AG10803 (cell line): ENCODE results near the gene SIT1.
A peak's percentile ranks its signal among the peaks of the same experiment; 100 is the strongest.
"Not testable (repeated sequence)": the region's sequence is repeated elsewhere in the genome, so short reads cannot be mapped to it uniquely, and the experiment has no call there.

Experiments
- DNase-seq: peaks from one replicate; pipeline ENCODE4 v3.0.0; 2010; ENCODE audit warnings: low read depth
- H3K4me3 ChIP-seq: 2 replicates; pipeline ENCODE4 v1.5.1; 2011; ENCODE audit warnings: mild to moderate bottlenecking, low read length, control low read depth
- TF ChIP-seq, protein P1 (sequence below): conservative IDR thresholded peaks from 2 replicates; pipeline ENCODE4 v1.5.1; 2011; ENCODE audit warnings: mild to moderate bottlenecking, low read length, control low read depth, inconsistent platforms

The SIT1 gene

DNA sequence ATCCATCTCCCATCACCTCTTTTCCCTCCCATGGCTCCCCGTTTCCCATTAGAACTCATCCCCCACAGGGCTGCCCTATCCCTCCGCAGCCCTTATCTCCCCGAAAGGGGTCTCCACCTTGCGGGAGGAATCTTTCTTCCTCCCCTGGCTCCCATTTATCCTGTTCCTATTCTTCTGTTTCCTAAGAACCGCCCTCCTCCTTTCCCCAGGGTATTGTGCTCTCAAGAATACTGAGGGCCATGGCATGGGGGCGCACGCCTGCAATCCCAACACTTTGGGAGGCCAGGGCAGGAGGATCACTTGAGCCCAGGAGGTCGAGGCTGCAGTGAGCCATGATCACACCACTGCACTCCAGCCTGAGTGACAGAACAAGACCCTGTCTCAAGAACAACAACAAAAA is 33.2 kb downstream of the SIT1 start:
- TF ChIP-seq, protein P1, sequence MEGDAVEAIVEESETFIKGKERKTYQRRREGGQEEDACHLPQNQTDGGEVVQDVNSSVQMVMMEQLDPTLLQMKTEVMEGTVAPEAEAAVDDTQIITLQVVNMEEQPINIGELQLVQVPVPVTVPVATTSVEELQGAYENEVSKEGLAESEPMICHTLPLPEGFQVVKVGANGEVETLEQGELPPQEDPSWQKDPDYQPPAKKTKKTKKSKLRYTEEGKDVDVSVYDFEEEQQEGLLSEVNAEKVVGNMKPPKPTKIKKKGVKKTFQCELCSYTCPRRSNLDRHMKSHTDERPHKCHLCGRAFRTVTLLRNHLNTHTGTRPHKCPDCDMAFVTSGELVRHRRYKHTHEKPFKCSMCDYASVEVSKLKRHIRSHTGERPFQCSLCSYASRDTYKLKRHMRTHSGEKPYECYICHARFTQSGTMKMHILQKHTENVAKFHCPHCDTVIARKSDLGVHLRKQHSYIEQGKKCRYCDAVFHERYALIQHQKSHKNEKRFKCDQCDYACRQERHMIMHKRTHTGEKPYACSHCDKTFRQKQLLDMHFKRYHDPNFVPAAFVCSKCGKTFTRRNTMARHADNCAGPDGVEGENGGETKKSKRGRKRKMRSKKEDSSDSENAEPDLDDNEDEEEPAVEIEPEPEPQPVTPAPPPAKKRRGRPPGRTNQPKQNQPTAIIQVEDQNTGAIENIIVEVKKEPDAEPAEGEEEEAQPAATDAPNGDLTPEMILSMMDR, result no peak
- no peak overlapping the region for H3K4me3 ChIP-seq
- no peak for DNase-seq

DNA sequence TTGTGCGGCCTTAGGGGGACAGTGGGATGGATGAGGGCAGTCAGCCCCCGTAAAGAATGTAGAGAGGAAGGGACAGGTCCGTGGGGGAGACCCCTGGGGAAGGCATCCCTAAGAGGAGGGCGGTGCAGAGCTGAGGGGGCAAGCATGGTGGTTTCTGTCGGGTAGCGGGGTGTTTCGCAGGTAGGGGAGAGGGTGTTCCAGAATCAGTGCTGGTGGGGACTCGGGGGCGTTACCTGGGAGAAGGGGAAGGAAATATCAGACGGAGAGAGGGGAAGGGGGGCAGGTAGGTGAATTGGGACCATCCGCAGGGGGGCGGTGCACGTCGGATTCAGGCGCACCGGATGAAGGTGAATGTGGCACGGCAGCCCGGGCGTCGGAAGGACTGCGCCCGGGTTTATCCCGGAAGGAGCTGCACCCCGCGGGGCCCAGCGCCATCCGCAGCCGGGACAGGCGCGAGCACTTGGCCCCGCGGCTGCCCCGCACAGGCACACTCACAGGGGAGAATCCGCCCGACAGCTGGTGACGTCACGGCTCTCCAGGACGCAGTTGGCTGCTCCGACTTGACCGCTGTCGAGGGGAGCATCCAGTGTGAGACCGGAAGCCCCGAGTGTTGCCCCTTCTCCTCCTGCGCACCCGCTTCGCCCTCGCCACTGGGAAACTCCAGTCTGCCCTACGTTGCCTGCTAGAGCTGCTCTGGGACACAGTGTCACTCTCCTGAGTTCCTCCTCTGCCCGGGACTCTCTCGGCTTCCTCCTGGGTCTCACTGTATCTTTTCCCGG is 33.9 kb downstream of the SIT1 start:
- DNase-seq, result peak; percentile 50
- TF ChIP-seq, protein P1, result no peak
- peak overlapping the region; percentile 48 for H3K4me3 ChIP-seq

DNA sequence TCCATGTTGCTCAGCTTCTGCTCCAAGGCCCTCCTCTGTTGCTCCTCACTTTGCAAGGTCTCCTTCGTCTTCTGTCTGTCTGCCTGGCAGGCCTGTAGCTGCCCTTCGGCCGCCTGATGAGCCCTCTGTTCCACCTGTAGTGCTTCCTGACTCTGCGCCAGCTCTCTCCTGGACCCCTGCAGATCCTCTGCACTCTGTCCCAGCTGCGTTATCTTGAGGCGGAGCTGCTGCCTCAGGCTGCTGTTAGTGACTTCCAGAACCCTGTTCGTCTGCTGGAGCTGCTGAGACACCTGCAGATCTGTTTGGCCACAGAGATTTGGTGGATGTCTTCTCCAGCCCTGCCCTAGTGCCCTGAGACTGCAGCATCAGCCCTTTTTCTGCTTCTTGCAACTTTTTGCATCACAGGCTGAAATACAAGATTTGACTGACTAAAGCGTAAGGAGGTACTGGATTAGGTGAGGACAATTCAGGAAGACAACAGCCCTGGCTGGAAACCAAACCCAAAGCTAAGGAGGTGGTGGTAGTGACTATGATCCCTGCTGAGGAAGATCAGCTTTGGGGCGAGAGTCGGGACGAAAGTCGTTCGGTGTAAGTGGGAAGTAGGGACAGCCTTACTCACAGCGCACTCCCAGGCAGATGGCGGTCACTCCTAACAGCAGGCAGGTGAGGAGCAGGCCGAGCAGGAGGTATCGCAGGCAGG is 34.6 kb downstream of the SIT1 start:
- DNase-seq, result no peak
- H3K4me3 ChIP-seq, result no peak overlapping the region
- TF ChIP-seq, protein P1, result no peak

DNA sequence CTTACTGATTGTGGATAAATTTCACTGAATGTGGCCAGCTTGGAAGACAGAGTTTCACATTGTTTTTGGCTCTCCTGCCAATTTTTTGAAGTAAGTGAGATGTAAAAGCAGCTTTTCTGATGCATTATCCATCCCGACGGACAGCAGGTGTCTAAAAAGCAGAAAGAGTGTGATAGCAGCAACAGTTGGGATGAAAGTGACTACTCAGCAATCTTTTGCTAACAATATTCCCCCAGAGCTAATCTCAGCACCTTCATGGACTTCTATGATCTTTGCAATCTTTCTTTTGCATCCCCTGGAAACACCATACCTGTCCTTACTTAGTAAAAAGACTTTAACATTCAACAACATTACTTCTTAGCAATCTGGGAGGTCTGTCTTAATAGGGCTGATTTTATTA is 37.9 kb downstream of the SIT1 start:
- TF ChIP-seq, protein P1, result no peak
- no peak for DNase-seq
- H3K4me3 ChIP-seq, result no peak overlapping the region

DNA sequence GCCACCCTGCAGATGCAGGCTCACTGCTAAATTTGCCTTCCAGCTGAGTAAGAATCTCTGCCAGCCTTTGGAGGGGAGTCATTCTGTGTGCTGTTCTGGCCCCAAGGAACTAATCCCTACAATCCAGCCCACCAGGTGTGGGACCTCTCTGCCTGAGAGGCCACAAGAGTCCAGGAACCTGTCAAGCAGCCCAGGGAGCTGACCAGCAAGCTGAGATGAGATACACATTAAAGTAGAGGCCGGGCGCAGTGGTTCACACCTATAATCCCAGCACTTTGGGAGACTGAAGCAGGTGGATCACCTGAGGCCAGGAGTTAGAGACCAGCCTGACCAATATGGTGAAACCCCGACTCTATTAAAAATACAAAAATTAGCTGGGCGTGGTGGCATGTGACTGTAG is 38.7 kb downstream of the SIT1 start:
- H3K4me3 ChIP-seq, DNase-seq: not testable (repeated sequence)

DNA sequence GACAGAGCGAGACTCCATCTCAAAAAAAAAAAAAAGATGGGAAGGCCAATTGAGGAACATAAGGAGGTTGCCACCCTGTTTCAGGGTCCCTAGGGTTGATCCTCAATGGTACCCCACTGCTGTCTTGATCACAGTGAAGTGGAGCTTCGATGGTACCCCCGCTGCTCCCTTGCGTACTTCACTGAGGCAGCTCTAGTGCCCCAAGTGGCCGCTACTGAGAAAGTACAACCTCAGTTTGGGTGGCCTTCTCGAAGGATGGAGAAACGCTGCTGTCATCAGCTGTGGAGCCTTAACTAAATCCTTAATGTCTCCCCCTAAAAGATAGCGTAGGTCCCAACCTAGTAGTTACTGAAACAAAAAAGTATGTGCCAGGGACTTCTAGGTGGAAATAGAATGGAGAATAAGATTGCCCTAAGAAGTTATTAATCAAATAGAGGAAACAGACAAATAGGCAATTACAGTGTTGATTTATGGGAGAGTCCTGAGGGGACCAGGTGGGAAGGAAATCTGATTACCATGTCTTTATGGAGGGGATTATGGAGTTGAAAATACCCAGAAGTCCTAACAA is 39.4 kb downstream of the SIT1 start:
- no peak overlapping the region for H3K4me3 ChIP-seq
- DNase-seq, result peak; percentile 47
- TF ChIP-seq, protein P1, result peak; percentile 77

DNA sequence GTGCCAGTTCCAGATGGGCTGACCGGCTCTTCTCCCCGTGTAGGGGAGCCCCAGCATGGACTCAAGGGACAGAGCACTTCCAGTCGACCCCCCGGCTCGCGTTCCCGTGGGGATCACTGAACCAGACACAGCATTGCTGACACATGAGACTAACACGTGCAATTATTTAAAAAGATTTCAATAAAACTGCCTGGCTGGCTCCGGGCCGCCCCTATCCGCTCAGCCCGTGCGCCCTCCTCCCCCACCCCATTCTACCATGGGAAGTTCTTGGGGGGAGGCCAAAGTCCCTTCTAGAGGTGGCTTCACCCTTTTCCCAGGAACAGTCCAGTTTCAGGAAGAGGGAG is 40.9 kb downstream of the SIT1 start:
- TF ChIP-seq, protein P1, result no peak
- H3K4me3 ChIP-seq, result no peak overlapping the region
- DNase-seq, result no peak
